Measurements from ENCODE around the gene DLG5.

Gene DLG5

GRCh38 chr10:77943121-77943901, 16.8 kb upstream of the DLG5 start:
- no peak for DNase-seq

DNA sequence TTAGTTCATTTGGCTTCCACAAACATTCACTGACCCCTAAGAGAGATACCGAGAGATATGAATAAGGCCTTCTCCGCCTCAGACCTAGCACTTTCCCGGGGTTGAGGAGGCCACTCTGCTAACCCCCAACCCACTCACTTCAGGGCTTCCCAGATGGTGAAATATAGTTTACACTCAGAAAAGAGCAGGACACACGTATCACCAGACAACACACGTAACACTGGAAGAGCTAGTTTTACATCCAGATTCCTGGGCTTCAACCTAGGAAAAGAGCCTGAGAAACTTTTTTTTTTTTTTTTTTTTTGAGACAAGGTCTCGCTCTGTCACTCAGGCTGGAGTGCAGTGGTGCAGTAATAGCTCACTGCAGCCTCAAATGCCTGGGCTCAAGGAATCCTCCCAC, 15.2 kb upstream of the DLG5 start:
- no peak for DNase-seq

DNA sequence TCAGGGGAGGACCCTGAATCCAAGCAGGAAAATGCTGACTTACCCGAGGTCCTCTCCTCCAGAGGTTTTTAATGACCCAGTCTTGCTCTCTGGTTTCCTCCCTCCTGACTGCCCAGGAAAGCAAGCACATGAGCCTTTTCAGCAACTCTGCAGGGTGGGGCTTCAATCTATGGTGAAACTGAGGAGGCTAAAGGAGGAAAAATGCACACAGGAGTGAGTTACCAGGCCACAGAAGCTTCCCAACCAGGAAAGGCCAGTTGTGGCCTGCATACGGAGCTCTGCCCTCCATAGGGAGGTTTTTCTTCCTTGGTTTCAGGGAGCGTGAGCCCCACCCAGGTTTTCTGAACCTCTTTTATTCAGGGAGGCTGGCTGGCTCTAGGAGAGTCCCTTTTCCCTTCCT, 14.1 kb upstream of the DLG5 start:
- no peak for DNase-seq

- no peak for DNase-seq
These were observed 13.7 kb upstream of the DLG5 start for GRCh38 chr10:77940225-77940624.

DNA sequence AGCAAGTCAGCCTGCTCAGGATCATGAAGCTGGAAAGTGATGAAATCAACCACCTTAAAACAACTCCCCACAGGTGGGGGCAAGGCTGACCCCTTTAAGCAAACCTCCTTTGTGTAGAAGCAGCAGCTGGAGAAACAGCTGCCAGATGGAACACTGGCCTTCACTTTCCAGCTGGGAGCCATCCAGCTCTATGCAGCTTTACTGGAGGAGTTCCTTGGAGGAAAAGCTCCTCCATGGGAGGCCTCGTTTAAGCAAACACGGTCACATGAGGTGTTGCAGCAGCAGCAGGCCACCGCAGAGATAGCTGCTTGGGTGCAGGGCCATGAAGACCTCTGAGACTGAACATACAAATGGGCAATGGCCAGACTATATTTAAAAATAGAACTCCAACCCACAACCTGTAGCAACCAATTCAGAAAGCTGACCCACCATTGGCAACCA, 13.0 kb upstream of the DLG5 start:
- no peak for DNase-seq

DNA sequence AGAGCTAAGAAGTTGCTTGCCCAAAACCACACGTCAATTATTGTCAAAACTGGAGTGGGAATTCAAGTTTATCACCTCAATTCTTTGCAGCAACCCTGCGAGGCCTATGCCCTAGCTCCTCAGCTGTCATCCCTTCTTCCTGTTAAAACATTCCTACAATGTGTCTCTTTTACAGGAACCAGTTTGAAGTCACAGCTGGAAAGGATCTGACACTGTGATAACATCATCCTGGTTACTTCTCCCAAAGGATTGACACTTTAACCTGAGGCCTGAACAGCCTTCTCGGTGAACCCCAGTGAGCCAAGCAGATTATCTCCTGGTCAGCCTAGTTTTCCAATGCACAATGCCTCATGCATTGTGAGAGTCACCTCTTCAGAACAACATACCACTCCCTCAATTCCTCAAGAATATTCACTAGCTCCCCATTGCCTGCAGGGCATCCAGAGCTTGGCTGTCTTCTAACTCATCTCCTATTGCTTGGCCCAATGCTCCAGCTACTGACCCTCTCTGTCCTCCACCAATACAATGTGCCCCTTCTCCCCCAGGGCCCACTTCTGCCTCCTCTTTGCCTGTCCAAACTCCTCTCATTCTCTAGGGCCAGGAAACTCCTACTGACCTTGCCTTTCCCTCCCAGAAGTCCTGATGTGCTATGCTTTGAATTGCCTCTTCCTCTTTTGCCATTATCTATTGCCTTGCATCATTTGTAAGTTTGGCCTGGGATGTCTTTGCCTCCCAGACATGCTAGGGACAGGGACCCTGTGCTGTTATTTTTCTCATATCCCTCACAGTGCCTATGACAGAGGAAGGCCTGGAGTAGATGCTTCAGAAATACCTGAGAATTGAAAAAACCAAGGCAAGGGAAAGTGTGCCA, 10.4 kb upstream of the DLG5 start:
- DNase-seq = no peak

DNA sequence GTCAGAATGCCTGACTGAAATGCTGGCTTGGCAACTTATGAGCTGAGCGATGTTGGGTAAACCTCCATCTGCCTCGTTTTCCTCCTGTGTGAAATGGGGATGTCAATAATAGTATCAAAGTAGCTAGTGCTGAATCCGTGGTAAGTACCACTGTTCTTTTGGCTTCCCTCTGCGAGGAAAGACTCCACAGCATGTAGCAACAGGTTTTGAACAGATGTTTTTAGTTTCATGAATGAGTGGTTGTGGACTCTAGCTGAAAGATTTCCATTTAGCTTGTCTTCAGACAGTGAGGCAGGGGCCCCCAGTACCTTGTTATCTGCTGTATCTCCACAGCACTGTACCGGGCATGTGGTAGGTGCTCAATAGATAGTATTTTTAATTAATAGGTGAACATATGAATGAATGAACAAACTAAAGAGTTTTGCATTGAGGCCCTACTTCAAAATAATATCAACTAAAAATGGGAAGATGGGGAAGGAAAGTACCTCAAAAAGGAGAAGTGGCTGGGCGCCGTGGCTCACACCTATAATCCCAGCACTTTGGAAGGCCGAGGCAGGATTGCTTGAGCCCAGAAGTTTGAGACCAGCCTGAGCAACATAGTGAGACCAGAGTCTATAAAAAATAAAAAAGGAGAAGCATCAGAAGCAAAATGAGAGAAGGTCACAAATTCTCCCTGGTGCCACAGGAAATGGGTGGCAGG, 5.6 kb upstream of the DLG5 start:
- no peak for DNase-seq

- no peak for DNase-seq
These were observed 1.1 kb upstream of the DLG5 start for GRCh38 chr10:77927402-77928246.

DNA sequence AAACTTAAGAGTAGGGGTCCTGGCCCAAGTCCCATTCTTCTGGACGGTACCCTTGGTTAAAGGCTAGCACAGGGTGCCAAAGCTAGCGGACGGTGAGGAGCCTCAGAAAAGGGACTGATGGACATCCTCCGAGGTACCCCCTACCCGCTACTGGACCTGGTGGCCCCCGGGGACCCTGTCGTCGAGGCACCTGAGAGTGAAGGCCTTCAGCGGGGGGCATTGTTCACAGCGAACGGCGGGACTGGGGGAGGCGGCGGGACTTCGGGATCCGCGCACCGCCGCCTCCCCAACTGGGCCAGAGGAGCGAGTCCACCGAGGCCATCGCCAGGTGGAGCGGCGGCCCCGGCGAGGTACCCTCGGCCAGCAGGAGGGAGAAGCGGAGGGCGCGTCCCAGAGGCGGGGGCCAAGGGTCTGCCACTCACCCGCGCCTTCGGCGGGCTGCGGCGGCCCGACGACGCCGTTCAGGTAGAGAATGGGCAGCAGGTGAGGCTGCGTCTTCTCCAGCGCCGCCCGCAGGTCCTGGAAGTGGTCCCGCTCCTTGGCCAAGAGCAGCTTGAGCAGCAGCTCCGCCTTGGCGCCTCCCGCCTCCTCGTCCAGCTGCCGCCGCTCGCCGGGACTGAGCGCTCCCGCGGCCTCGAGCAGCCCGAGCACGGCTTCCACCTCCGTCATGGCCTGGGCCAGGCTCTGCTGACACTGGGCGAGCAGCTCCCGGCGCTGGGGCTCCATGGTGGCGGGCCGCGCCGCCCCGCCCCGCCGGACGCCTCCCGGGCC, 575 bp downstream of the DLG5 start:
- peak; percentile 18 for DNase-seq

GRCh38 chr10:77925410-77925794, 1.2 kb downstream of the DLG5 start:
- no peak for DNase-seq

DNA sequence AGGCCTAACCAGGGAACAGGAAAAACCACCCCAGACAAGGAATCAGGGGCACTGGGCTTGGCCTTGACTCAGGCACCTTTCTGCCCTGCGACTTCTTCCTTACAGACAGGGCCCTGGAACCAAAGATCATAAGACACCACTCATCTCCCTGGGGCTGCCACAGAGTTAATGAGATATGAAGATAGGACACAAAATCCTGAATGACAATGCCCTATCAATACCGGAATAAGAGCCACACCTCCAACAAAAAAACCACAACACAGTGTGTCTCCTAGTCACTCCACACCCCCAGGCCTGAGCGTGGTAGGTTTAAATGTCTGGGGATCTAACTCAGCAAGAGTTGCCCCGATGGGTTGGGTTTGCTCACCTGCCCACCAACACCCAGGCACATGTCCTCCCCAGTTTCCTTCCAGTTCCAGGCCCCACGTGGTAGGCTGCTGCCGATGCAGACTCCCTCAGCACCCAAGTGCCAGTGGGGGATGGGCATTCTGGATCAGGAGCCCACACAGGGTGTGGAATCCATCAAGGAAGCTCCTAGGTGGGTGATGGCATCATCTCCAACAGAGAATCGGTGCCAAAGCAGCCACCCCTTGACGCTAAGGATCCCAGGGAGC, 3.9 kb downstream of the DLG5 start:
- no peak for DNase-seq

GRCh38 chr10:77922055-77922454, 4.5 kb downstream of the DLG5 start:
- DNase-seq = no peak

DNA sequence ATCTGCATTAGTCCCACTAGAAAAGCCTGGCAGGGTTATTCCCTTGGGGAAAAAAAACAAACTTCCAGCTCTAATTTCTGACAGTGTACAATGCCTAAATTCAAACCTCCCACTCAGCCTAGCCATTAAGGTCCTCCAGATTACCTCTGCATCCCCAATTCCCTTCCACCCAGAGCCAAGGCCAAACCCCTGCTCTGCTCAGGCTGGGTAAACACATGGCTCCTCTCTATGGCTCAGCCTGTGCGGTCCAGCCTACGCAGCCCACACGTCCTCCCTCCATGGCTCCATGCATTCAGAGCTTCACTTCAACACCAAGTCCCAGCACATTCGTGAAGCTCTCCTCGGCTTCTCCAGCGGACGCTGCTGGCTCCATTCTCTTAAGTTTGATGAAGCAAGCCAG, 5.2 kb downstream of the DLG5 start:
- no peak for DNase-seq

- DNase-seq = no peak
These were observed 6.1 kb downstream of the DLG5 start for GRCh38 chr10:77920495-77920894.

DNA sequence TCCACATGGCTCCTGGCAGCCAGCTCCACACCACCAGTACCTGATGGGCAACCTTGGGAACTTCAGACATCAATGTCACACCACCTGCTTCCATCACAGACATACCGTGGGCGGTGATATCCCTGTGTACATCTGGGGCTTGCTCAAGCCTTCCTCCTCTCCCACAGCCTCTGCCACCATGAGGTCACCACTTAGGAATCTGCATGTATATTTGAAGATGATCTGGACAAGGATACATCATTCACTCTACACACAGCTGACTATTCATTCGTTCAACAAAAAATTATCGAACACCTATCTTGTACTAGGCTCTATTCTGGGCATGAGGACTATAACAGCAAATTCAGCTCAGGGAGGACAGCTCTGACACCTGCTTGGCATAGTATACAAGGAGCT, 6.8 kb downstream of the DLG5 start:
- DNase-seq = no peak

DNA sequence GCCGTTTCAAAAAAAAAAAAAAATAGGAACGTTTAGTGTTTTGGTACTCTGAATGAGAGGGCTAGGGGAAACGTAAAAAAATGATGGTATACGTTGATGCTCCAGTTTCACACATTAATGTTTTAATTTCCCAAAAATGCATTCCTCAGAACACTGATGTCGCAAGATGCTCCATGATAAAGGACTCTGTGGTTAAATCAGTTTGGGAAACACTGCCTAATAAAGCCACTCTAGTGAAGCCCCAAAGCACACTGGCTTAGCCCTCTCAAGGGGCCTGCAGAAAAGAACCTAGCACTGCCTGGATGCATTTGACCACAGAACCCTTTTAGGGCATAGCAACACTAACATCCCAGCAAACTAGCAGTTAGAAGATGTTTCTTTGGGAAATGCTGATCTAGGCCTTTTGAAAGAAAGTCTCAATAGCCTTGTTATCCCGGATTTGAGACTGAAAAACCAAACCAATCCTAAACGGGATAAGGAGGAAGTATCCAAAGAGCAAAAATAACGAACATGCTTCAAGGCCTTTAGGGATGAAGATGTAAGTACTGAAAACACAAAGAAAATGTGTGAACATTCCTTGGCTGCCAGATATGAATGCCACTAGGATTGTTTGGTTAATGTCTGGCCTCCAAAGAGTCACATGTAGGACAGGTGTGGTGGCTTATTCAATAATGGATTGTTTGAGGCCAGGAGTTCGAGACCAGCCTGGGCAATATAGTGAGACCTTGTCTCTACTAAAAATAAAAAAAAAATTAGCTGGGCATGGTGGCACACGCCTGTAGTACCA, 11.0 kb downstream of the DLG5 start:
- DNase-seq = no peak

DNA sequence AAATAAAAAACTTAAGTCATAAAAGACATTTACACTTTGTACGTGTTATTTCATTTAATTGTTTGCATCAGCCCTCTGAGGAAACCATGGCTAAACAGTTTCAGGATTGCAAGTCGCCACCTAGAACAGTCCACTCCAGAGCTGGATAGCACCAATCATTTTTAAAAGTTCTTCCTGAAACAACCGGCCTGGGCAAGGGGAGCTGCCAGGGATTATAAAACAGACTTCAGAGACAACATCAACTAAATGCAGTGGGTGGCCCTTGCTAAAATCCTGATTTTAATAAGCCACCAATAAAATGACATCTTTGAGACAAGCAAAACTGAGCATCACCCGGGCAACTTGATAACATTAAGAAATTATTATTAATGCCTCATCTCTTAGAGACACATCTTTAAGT, 13.5 kb downstream of the DLG5 start:
- DNase-seq = no peak

DNA sequence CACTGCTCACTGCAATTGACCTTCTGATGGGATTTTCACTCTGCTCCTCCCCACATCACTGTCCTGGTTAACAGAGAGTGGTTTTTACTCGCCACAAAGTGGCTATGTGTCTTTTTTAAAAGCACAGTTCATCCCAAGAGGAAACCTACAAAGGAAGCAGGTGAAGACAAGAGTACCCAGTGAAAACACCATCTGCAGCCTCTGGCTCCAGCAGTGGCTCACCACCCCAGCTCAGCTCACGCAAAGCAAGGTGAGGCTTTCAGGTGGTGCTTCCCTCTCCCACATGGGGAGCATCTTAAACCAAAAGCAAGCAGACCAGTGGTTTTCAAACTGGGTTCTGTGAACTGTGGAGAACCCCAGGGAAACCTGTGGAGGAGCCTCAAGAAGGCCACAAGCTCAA, 14.0 kb downstream of the DLG5 start:
- no peak for DNase-seq

DNA sequence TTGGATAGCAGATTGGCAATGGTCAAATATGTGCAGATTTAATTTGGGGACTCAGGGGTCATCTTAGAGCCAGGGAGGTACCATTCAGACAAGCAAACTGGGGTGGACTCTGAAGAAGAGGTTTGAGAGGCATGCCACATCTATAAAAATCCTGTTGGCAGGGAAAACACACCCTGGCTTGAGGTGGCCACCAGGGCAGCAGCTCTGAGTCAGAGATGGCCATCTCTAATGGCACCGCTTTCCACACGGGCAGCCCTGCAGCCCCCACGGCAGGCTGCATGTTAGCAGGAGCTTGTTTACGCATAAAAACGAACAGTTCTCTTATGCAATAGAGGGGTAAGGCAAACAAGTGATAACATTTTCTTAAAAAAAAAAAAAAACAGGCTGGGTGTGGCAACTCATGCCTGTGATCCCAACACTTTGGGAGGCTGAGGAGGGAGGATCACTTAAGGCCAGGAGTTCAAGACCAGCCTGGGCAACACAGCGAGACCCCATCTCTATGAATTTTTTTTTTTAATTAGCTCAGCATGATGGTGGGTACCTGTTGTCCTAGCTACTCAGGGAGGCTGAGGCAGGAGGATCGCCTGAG, 14.9 kb downstream of the DLG5 start:
- DNase-seq = no peak

DNA sequence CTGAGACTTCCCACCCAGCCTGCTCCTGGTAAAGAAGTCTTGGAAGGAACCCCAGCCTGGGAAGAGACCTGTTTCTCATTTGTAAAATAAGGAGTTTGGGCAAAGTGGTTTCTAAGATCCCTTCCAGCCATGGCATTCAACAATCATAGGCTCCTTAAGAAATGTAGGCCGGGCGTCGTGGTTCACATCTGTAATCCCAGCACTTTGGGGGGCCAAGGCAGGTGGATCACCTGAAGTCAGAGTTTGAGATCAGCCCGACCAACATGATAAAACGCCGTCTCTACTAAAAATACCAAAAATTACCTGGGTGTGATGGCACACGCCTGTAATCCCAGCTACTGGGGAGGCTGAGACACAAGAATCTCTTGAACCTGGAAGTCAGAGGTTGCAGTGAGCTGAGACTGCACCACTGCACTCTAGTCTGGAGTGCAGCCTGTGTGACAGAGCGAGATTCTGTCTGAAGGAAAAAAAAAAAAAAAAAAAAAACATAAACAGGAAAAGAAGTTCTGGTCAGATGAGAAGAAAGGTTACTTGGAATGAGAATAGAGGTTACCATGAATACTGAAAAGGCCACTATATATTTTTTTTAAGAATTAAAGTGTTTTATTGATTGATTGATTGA, 15.9 kb downstream of the DLG5 start:
- no peak for DNase-seq
